Chondrocyte (in vitro differentiated cells): Measurements from ENCODE around the gene ZBTB45. TPM values are rescaled to one million over a fixed set of nuclear protein-coding genes. Genes with fewer than 3 reads are reported as not detected.

Experiments
- DNase-seq: peaks from one replicate; pipeline ENCODE4 v3.0.0; 2021; ENCODE audit warnings: mixed read lengths, low spot score
- H3K27ac Mint-ChIP-seq: one replicate; pipeline ENCODE4 v1.8.0; 2021; ENCODE audit warnings: mild to moderate bottlenecking, moderate library complexity, mixed read lengths; ENCODE audit not compliant: unreplicated experiment
- H3K27me3 Mint-ChIP-seq: 2 replicates; pipeline ENCODE4 v1.8.0; 2021; ENCODE audit warnings: low read depth, mixed read lengths
- H3K36me3 Mint-ChIP-seq: 2 replicates; pipeline ENCODE4 v1.8.0; 2021; ENCODE audit warnings: low read depth, mixed read lengths
- H3K4me1 Mint-ChIP-seq: 2 replicates; pipeline ENCODE4 v1.8.0; 2021; ENCODE audit warnings: low read depth, mild to moderate bottlenecking, mixed read lengths
- H3K4me3 Mint-ChIP-seq: one replicate; pipeline ENCODE4 v1.8.0; 2021; ENCODE audit warnings: mild to moderate bottlenecking, moderate library complexity, mixed read lengths; ENCODE audit not compliant: unreplicated experiment
- H3K9me3 Mint-ChIP-seq: 2 replicates; pipeline ENCODE4 v1.8.0; 2021; ENCODE audit warnings: low read depth, mixed read lengths
- CTCF ChIP-seq: fragments of 200-600 bp; sonication (generic); IDR thresholded peaks from 2 replicates; pipeline ENCODE4 v1.5.0; 2021; ENCODE audit warnings: antibody characterized with exemption, mild to moderate bottlenecking, moderate library complexity
- total RNA-seq: library from RNA; stranded (reverse); gene quantifications from 3 replicates; pipeline ENCODE4 v1.2.1, GENCODE V29; 2021

Gene ZBTB45
- total RNA-seq, 1 donor from 2014 or later, result 15.9 TPM

DNA sequence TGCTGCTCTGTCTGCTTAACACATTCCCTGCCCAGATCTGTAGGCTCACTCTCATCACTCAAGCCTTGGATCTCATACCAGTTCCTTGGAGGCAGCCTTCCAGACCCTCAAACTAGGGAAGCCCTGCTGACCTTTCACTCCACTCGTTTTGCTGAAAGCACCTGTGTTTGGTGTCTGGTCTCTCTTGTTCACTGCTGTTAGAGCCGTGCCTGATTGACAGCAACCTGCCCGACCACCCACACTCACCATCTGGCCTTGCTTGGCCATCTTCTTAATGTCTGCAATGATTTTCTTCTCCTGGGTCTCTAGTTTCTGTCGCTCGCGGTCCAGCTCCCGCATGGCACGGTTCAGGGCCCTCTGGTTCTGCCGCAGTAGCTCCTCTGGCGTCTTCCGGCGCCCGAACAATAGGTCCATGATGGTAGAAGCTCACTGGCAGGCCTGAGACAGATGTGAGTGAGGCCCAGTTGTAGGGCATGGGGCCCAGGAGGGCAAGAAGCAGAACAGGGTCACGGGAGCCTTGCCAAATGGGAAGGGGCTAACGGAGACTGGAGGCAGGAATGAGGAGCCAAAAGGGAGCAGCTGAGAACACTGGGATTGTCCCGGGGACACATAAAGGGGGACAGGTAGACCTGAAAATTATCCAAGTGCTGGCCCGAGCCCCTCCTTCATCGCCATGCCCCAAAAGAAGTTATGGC lies 34.3 kb upstream of the ZBTB45 start:
- DNase-seq, result no peak
- H3K27ac Mint-ChIP-seq, result peak overlapping the region; percentile 98
- no peaks in the 10 kb centered on the region for H3K27me3 Mint-ChIP-seq
- peaks cover 34% of the 10 kb centered on the region for H3K36me3 Mint-ChIP-seq
- no peaks in the 10 kb centered on the region for H3K9me3 Mint-ChIP-seq
- peak overlapping the region; percentile 92 for H3K4me3 Mint-ChIP-seq
- no peak for TF ChIP-seq CTCF
- peaks cover 45% of the 10 kb centered on the region for H3K4me1 Mint-ChIP-seq

DNA sequence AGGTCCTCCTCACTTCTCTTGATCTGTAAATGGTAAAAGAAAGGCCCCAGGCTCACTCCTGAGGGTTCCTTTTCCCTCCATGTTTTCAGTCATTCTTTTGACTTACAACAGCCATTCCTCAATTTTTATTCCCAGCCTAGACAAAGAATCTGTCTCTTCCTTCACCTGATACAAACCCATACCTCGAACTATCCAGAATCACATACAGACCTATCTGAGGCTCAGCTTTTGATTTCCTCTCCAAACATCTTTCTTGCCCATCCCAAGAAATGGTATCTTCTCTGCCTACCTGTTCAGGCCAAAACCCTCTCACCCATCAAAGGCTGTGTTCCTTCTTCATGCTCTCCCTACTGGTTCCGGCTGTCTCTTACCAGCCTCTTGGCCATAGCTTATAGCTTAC lies 33.0 kb upstream of the ZBTB45 start:
- no peak for TF ChIP-seq CTCF
- Mint-ChIP-seq H3K27ac (peak overlapping the region; percentile 29), H3K9me3 (no peaks in the 10 kb centered on the region), H3K36me3 (peaks cover 39% of the 10 kb centered on the region), H3K4me1 (peaks cover 40% of the 10 kb centered on the region), H3K4me3 (no peak overlapping the region), H3K27me3 (no peaks in the 10 kb centered on the region)
- no peak for DNase-seq

GRCh38 chr19:58551577-58552471 lies 32.2 kb upstream of the ZBTB45 start:
- H3K36me3 Mint-ChIP-seq, result peaks cover 40% of the 10 kb centered on the region
- H3K27me3 Mint-ChIP-seq, result no peaks in the 10 kb centered on the region
- H3K9me3 Mint-ChIP-seq, result no peaks in the 10 kb centered on the region
- peaks cover 34% of the 10 kb centered on the region for H3K4me1 Mint-ChIP-seq
- no peak overlapping the region for H3K4me3 Mint-ChIP-seq
- DNase-seq, result no peak
- TF ChIP-seq CTCF, result no peak
- peak overlapping the region; percentile 29 for H3K27ac Mint-ChIP-seq

DNA sequence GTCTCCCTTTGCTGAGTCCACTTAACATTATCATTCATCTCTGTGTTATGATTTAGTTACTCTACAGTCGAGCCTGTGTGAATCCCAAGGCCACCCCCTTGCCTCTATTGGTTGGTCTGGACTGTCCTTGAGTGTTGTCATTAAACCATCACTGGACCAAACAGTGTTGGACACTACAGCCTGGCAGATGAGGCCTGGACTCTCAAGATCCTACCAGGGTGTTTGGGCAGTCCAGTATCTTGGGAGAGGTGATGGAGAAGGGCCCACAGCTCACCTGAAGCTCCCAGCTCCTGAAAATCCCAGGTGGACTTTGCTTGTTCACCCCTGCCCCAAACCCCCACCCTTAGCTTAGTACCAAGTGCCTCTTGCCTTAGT lies 31.5 kb upstream of the ZBTB45 start:
- no peak overlapping the region for H3K27ac Mint-ChIP-seq
- H3K36me3 Mint-ChIP-seq, result peaks cover 39% of the 10 kb centered on the region
- DNase-seq, result no peak
- no peak for TF ChIP-seq CTCF
- H3K4me3 Mint-ChIP-seq, result no peak overlapping the region
- no peaks in the 10 kb centered on the region for H3K9me3 Mint-ChIP-seq
- no peaks in the 10 kb centered on the region for H3K27me3 Mint-ChIP-seq
- peaks cover 34% of the 10 kb centered on the region for H3K4me1 Mint-ChIP-seq

DNA sequence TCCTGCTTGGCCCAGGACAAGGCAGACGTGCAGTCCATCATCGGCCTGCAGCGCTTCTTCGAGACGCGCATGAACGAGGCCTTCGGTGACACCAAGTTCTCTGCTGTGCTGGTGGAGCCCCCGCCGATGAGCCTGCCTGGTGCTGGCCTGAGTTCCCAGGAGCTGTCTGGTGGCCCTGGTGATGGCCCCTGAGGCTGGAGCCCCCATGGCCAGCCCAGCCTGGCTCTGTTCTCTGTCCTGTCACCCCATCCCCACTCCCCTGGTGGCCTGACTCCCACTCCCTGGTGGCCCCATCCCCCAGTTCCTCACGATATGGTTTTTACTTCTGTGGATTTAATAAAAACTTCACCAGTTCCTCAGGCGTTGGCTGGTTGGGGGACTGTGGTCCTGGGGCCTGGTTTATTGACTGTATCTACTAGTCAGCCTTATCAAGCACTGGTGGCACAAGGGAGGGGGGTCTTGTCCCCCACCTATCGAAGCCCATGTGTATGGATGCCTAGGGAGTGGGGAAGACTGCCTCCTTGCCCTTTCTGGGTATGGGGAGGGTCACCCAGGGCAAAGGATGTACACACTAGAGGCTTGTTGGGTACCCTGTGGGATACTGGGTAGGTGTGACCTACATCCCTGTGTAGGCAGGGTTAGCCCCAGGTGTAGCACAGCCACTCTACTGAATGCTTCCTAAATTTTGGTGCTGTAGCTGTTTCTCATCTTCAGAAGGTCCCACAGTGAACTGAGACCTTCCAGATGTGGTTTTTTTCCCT lies 30.9 kb upstream of the ZBTB45 start:
- H3K4me1 Mint-ChIP-seq, result peaks cover 38% of the 10 kb centered on the region
- peaks cover 40% of the 10 kb centered on the region for H3K36me3 Mint-ChIP-seq
- no peak overlapping the region for H3K27ac Mint-ChIP-seq
- no peak overlapping the region for H3K4me3 Mint-ChIP-seq
- H3K9me3 Mint-ChIP-seq, result no peaks in the 10 kb centered on the region
- TF ChIP-seq CTCF, result no peak
- H3K27me3 Mint-ChIP-seq, result no peaks in the 10 kb centered on the region
- DNase-seq, result peak; percentile 86
